Femur (tissue), 1 donor: ENCODE measurements around the gene CCR3.
A peak's percentile ranks its signal among the peaks of the same experiment; 100 is the strongest.

Experiments
- DNase-seq: peaks from one replicate; pipeline ENCODE4 v3.0.0-alpha.2; 2017

Gene CCR3

DNA sequence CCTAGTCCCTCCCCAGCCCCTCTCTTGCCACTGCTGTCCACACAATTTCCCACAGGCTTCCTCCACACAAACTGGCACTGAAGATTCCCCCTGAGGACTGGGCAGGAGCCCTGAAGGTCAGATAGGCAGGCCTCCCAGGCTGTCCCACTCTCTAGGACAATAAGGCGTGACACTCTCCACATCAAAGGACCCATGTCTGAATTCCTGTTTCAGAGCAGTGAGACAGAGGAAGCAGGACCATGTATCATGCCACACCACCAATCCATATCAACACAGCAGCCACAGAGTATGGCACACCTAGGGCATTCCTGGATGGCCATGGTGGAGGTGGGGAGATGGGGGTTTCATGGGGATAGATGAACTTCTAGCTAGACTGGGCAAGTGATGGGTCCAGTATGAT, 20.3 kb upstream of the CCR3 start:
- no peak for DNase-seq

DNA sequence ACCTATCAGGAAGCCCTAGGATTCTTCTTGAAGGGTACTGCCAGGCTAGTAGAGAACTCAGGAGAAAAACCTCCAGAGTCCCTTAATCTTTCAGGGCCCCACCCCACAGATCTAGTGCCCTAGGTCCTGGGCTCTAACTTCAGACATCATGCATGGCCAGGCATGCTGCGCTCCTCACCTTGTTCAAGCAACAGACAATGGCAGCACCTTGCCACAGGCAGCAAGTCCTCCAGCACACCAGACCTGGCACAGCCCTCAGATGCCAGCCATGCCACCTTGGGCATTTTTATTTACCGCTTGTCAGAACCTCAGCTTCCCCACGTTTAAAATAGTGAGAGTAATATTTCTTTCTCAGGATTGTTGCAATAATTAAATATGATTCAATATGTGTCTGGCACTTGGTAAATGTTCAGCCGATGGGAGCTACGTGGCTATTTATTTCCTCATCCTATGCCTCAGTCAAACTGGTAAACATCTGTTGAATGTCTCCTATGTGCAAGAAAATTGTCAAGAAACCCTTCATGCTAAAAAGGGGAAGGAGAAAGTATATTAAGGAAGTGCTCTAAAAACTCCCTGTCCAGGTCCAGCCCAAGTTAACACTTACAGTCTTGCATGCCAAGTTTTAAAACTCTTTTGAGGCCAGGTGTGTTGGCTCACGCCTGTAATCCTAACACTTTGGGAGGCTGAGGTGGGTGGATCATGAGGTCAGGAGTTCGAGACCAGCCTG, 19.7 kb upstream of the CCR3 start:
- DNase-seq, result no peak

DNA sequence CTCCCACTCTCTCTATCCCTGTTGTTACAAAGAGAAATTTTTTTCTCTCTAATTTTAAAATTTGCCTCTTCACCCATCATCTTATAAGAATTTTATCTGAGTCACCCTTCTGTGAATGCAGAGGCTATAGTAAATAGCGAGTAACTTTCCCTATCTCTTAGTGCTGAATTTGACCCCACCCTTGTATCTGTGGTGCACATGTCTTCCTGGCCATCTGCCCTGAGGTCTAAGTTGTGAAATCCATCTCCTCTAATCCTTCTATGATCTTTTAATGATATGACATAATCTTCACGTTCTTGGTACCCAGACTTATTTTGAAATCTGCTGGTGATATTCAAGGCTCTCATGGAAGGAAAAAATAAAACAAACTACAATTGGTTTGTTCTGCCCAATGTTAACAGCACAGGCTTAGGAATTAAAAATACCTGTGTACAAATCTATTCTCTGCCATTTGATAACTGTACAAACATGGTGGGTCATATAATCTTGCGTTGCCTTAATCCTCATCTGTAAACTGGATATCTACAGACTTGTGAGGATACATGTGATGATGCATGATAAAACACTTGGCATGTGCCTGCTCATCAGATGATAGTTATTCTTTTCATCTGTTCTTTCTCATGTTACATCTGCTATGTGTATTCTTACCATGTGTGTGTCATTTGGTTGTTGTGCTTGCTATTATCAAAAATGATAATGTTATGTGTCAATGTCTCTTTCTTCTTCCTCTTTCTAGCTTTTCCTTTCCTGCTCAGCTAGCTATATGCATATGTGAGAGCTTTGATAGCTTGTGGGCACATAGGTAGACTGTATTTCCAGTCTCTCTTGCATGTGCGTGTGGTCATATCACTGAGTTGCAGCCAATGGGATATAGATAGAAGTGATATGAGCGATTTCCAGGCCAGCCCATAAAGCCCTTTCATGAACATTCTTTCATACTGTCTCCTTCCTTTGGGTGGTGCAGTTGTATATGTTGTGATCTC, 13.7 kb upstream of the CCR3 start:
- no peak for DNase-seq

DNA sequence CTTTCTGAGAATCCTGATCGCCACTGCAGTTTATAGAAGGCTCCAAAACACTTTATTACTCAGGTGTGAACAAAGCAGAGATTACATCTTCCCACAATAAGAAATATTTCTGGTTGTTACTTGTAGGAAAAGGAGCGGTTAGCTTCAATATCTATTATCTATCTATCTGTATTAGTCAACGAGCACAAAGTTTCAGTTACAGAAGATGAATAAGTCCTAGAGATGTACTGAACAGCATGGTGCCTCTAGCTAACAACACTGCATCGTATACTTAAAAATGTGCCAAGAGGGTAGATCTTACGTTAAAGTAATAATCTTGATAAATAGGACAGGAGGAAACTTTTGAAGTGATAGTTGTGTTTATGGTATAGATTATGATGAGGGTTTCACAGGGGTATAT, 10.9 kb upstream of the CCR3 start:
- DNase-seq, result no peak

DNA sequence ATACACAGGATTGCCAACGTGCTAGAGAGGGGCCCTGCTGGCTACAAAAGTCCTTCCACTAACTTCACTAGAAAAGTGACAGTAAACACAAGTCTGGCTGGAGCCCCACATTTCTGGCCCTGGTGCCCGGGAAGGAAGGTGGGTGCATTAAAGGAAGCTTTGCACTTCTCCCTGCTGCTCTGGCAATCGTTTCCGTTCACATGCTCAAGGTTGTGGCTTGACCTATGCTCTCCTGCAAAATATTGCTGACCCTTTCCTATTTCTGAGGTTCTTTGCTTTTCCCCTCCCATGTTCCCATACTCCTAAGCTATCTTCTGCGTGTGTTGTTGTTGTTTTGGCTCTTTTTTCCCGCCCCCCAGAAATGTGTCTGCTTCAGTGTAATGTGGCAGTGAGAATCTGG, 9.1 kb upstream of the CCR3 start:
- DNase-seq, result no peak

DNA sequence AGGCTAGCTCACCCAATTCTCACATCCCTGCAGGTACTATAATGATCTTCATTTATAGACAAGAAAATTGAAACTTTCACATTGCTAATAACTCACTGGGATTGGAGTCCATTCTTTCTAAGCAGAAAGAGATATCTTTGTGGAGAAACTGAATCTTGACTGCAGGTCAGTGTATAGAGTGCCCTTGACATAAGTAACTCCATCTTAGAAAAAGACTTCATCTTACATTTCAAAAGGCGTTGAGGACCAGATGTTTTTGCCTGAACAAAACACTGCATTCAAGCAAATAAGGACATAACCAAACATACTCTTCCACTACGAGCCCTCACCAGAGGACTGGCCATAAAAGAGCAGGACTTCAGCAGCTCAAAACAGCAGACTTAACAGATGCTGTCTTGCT, 6.8 kb upstream of the CCR3 start:
- DNase-seq, result no peak

DNA sequence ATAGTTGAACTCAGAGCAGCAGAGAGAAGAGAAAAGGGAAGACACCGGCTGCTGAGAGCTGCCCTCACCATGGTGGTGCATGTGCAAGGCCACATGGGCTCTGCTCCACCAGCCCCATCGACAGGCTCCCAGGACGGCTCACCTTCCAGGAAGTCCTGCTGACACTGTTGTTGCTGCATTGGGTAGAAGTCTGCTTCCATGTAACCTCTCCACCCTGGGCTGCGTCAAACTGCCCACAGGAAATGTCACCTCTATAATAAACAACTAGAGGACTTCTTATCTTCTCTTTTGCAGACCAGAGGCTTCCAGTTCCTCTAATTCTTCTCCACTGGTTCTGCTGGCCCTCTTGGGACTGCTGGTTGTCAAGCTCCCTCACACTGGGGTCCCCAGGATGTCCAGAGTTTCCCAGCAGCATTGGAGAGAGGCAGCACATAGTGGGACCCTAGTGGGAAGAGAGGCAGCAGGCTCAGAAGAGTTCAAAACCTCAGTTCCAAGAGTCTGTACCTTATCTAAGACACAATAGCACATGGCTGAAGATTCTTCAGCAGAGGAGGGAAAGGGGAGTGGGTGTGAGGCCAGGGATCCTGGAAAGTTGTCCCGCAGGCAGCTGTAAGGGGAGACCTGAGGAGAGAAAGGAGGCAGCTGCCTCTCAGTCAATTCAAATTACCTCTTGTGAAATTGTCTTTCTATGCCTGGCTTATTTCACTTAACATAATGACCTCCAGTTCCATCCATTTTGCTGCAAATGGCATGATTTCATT, 5.8 kb upstream of the CCR3 start:
- DNase-seq, result no peak

DNA sequence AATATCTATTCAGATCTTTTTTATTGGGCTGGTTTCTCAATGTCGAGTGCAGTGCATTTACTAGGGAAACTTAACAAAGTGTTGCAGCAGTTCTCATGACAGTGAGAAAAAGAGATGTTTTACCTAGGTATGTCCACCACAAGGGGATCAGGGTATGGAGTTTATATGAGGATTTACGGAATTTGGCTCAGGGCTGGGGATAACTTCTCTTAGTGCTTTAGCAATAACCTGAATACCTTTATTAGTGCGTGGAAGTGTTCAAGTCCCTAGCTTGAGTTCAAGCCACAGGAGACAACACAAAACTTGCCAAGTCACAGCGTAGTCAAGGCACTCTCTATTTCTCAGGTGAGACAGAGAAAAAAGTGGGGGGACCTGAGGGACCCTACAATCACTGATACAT, 3.9 kb upstream of the CCR3 start:
- no peak for DNase-seq

DNA sequence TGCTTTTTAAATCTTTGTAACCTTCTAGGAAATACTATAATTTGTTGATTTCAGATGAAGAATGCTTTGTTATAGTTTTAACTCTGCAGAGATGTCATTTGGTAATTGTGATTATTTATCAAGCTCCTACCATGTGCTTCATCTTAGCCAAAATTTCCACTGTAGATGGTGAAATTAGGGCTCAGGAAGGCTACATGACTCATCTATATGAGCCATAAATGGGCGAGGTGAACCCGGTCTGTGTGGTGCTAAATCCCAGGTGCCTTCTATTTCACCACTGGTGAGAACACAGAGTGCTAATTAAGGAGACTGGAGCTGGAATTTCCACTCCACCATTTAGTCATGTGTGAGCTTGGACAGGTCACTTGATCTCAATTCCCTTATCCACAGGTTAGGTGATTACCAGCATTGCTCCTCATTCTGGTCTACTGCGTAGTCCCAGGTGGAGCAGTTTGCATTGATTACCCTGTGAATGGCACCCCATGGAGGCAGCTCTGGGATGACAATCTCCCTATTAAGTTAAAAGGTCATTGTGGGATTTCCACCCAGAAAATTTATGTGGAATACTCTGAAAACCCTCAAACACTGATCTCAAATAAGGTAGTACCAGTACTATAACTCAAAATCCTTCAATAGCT, 2.8 kb upstream of the CCR3 start:
- no peak for DNase-seq

DNA sequence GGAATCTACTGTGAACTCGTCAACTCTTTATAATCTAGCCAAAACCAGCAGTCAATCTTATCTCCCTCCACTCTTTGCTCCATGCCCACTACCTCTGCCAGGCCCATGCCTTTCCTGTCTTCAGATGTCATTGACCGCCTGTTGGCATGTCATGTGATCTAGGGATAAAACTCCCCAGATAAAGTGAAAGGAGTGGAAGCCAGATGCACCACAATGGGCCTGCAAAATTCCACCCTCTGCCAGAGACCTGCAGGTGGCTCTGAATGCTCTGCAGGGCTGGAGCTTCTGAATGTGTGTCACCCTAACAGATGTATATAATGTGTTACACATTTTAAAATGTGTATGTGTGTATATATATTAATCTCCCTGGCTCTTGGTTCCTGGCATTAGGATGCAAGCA, 2.3 kb upstream of the CCR3 start:
- DNase-seq, result no peak

DNA sequence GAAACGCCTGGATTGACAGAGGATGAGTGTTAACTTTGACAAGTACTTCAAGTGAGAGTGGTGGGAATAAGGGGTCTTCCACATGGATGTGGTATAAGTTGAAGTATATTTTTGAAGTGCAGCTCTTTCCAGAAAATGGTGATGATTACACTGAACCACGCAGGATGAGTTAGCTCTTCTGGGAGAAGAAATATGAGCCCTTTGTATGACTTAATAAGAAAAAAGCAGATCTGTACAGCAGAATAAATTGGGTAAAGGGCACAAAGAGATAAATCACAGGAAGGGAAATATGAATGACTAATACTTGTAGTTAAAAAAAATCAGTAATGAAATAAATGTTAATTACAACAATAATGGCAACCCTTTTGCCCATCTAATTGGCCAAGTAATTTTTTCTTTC, 1.3 kb downstream of the CCR3 start:
- DNase-seq, result no peak

DNA sequence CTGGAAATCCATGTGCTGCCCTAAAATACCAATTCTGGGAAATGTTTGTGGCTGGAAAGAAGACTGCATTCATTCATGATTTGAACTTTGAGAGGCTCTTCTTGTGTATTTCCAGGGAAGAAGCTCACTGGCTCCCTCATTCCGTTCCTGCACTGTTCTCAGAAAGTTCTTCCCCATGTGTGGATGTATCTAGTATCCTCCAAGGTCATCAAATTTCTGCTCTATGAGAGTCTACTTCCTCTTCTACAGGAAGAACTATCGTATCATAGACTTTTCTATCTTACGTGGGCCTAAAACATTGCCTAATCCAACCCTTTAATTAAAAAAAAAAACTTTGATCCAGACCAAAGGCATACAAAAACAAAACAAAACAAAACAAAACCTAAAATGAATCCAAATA, 2.9 kb downstream of the CCR3 start:
- no peak for DNase-seq

DNA sequence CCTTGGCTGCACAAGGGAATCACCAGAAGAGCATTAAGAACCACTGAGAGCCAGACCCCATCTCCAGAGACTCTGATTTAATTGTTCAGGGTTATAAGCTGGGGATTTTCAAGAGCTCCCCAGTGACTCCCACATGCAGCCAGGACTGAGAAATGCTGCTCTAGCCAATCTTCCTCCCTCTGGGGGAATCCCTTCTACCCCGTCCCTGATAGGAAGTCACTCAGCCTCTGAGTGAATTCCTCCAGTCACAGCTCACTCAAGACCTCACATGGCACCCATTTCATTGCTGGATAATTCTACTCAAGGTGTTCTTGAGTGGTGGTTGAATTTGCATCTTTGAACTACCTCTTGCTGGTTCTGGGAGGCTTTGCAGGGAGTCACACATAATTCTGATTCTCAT, 10.7 kb downstream of the CCR3 start:
- no peak for DNase-seq

DNA sequence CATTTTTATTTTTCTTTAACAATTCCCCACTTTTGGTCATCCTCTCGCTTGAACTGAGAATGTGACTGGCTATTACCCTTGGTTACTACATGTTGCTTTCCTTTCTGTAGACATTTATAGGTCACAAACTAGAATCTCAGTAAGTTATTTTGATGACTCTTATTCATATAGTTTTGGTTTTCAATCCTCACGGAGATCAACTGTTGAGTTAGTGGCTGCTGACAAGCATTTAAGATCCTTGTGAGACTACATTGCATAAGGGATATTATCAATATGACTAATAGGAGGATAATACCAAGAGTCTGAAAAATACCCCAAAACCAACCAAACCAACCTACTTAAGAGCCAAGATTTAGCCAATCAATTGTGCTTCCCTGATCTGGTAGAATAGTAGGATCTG, 16.3 kb downstream of the CCR3 start:
- no peak for DNase-seq

DNA sequence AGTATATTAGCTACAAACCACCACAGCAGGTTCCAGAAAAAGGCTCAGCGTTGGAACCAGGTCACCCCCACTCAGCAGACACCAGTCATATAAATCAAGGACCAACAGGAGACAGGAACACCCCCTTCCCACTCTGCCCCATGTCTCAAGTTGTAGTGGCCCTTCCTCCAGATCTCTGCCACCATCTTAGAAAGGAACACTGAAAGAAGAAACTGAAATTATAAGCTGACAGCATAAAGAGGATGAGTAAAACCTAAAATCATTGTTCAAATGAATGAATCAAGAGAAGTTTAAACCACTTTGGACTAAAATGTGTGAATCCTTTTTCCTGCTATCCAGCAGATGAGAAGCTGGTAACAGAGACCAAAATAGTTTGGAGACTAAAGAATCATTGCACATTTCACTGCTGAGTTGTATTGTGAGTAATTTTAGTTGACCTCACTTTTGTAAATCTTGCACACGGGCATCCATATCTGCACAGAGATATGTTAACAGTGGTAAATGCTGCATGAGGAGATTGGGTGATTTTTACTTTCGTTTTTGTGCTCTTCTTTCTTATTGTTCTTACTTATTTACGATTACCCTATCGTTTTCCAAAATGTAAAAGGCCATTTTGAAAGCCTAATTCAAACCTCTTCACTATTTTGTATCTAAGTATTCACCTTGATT, 19.8 kb downstream of the CCR3 start:
- DNase-seq, result no peak

DNA sequence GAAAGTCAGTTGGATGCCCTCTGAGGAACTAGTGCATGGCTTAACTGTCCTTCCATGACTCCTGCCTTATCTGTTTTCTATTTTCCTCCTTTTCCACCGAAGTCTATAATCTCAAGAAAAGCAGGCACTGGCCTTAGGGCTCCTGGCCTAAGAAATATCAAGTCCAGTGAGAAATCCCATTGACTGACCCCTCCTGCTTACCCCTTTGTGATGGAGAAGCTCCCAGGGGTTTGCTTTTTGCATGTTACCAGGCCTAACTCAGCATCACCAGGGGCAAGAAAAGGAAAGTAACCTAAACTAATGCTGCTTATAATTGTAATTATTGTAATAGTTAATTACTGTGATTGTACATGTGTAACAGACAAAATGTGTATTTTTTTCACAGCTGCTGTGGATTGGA, 21.7 kb downstream of the CCR3 start:
- no peak for DNase-seq

DNA sequence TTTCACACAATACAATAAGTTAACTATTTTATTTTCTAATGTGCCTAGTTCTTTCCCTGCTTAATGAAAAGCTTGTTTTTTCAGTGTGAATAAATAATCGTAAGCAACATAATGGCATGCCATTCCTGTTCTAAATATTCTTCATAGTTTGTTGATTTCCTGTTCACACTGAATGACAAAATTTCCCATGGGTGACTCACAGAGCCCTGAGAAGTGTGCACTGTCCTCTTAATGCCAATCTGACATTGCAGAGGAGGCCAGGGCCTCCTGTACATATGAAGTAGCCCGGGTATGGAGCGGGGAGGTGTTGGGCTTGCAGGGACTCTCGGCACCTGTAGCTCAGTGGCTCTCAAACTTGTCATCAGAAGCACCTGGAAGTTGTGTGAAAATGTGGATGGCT, 24.3 kb downstream of the CCR3 start:
- DNase-seq, result no peak

DNA sequence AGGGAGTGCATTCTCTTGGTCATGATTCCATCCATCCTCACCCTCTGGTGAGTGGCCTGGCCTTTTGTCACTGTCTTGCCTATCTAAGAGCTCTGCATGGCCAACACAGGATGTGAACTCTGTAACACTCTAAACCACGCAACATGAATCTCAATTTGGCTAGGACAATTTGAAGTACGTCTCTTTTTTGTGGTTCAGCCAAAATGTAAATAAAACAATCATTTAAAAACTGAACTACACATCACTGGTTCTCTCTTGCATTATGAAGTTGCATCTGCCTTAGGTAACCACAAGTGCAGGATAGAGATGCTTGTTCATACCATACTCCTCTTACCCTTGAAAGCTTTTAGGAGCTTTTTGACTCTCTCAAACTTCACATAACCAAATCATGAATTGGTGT, 27.3 kb downstream of the CCR3 start:
- no peak for DNase-seq

DNA sequence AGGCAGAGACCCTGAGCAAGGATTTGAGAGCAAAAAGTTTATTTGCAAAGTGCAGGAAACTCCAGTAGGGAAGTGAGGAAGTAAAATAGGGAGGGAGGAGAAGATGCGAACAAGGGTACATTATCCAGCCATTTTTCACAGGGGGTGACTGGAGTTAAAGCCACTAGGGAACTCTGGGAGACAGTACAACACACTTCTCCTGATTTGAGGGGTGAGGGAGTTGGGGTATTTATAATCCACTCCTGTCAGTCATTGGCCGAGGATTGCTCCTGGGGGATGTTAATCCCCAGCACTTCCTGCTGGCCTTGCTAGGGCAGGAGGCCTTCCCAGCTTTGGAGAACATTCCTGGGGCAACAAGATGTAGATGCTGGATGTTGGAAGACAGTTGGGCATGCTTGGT, 28.2 kb downstream of the CCR3 start:
- DNase-seq, result no peak

DNA sequence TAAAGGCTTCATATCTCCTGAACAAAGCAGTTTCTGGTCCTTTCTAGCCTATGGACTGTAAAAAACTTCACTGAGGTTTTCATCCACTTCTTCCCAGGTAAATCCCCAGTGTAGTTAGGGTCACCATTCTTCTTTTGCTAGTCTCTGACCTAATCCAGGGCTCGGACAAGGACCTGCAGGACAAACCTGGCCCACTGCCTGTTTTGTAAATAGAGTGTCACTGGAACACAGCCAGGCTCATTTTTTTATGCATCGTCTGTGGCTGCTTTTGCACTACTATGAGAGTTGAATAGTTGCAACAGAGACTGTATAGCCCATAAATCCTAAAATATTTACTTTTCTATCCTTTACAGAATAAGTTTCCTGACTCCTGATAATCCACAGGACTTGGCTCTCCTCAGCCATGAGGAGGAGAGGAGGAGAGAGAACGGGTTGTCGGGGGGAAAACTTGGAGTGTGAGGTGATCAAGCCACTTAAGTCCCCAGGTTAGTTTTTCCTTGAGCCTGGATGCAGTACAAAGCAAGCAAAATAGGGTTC, 29.0 kb downstream of the CCR3 start:
- DNase-seq, result peak; percentile 17

DNA sequence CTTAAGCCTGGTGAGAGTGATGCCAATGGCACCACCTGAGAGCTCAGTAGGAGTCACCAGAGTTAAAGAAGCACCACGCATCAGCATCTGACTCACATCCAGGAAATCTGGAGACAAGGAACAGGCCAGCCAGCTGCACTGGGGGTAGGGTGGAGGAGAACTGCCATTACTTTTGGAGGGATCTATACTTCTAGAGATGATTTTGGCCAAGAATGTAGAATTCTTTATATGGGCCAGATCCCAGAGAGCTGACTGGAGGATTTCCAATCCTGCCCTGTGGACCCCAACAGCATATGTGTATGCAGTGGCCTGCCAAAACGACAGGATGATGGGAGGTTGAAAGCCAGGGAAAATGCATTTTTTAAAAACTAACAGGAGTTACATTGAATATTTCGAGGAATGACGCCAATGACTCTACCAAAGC, 29.8 kb downstream of the CCR3 start:
- peak; percentile 51 for DNase-seq

DNA sequence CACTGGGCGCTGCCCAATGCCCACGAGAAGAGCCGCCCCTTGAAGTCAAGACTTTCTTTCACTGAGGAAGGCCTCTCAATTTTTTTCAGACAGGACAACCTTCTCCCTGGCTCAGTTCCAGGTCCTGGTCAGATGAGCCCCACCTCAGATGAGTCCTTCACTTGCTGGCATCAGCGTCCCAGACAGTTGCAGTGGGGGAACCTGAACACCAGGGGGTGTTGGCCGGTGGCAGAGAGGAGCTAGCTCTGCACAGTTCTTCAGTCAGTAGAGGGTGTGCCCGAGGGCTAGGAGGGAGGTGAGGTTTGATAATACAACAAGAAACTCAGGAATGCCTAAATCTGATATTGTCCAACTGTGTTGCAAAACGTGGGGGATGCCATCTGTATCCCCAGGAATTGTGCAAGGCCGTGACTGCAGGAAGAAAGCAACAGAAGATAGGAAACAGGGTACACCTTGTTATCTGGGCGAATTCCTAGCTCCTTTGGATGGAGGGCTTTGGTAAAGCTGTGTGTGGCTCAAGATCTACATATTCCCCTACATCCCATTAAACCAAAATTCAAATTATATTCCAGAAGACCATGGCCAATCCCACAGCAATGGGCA, 34.3 kb downstream of the CCR3 start:
- peak; percentile 40 for DNase-seq
